HCT116 (cell line): ENCODE measurements around the gene DCP2. TPM values are rescaled to one million over a fixed set of nuclear protein-coding genes. Genes with fewer than 3 reads are reported as not detected.

ENCODE experiments used
- ATAC-seq: fragments of 200-7000 bp; cut with Tn5 transposase; 2 replicates; pipeline ENCODE4 v1.9.1; 2020; ENCODE audit warnings: mild to moderate bottlenecking, moderate library complexity
- BruUV-seq: library from RNA; stranded (reverse); fragments of 400-500 nt; replicated peaks from 2 replicates; lab custom pipeline; 2021; lab: Mats Ljungman, UMichigan
- CTCF ChIA-PET: fragments of 300-600 bp; sonication (Branson Sonifier 250); formaldehyde crosslinking; loops from one replicate; lab custom pipeline; 2021; ENCODE audit warnings: antibody characterized with exemption; lab: Charles Lee
- POLR2A ChIA-PET: fragments of 300-600, 350-600 bp; sonication (Branson Sonifier 250); formaldehyde crosslinking; loops from one replicate; lab custom pipeline; 2021; ENCODE audit warnings: antibody characterized with exemption; lab: Charles Lee
- RAD21 ChIA-PET, 2 experiments: fragments of 300-600 bp; sonication (Branson Sonifier 250); formaldehyde crosslinking; loops; one replicate each; lab custom pipeline; 2023; ENCODE audit warnings: low total read pairs in 2 of 2; ENCODE audit not compliant: uncharacterized antibody in 2 of 2, unreplicated experiment in 2 of 2, low non-redundant PET in 1 of 2; lab: Charles Lee
- DNase-seq: peaks from one replicate; pipeline ENCODE4 v3.0.0-alpha.2; 2010; ENCODE audit warnings: low read depth, low spot score
- H2AFZ ChIP-seq: fragments of 200-600 bp; shearing (Covaris generic), sonication (generic); 2 replicates; pipeline ENCODE4 v1.6.1; 2017; ENCODE audit warnings: low read depth, mixed run types, mixed read lengths, antibody characterized with exemption, low read length; ENCODE audit not compliant: poor library complexity, severe bottlenecking
- H3K27ac ChIP-seq: 2 replicates; pipeline ENCODE4 v1.5.1; 2012; ENCODE audit warnings: low read depth, low read length
- H3K27me3 ChIP-seq: fragments of 200-600 bp; sonication (generic); 2 replicates; pipeline ENCODE4 v1.6.1; 2016; ENCODE audit warnings: mixed run types, low read length, mixed read lengths; ENCODE audit not compliant: insufficient read depth
- H3K36me3 ChIP-seq, 2 experiments: fragments of 200-500 bp in 1 of 2; fragments of 200-600 bp in 1 of 2; sonication (Bioruptor generic) in 1 of 2; sonication (generic) in 1 of 2; 2 replicates each; pipeline versions ENCODE4 v1.5.1 to v1.6.1; 2014 to 2016; ENCODE audit warnings: low read length in 2 of 2, inconsistent platforms in 1 of 2, mixed read lengths in 1 of 2, mixed run types in 1 of 2; ENCODE audit not compliant: insufficient read depth in 2 of 2, control insufficient read depth in 1 of 2
- H3K4me1 ChIP-seq, 2 experiments: fragments of 200-600 bp in 1 of 2; sonication (generic) in 1 of 2; 2 replicates each; pipeline versions ENCODE4 v1.5.1 to v1.6.1; 2012 to 2017; ENCODE audit warnings: low read length in 2 of 2, inconsistent platforms in 1 of 2, mild to moderate bottlenecking in 1 of 2, mixed read lengths in 1 of 2, mixed run types in 1 of 2, moderate library complexity in 1 of 2; ENCODE audit not compliant: insufficient read depth in 2 of 2, control insufficient read depth in 1 of 2
- H3K4me2 ChIP-seq: fragments of 200-600 bp; sonication (generic); 2 replicates; pipeline ENCODE4 v1.6.1; 2017; ENCODE audit warnings: mixed run types, low read length, mixed read lengths
- H3K4me3 ChIP-seq, 2 experiments: fragments of 200-600 bp in 1 of 2; sonication (generic) in 1 of 2; replicated peaks in 1 of 2; 2 replicates each; pipeline ENCODE4 v1.5.1; 2011 to 2016; ENCODE audit warnings: low read length in 2 of 2, control low read depth in 1 of 2, low read depth in 1 of 2, mild to moderate bottlenecking in 1 of 2, mixed read lengths in 1 of 2, mixed run types in 1 of 2
- H3K79me2 ChIP-seq: fragments of 200-600 bp; sonication (generic); 2 replicates; pipeline ENCODE4 v1.6.1; 2017; ENCODE audit warnings: mild to moderate bottlenecking, mixed run types, low read length, moderate library complexity, mixed read lengths; ENCODE audit not compliant: insufficient read depth
- H3K9ac ChIP-seq: fragments of 200-600 bp; sonication (generic); 2 replicates; pipeline ENCODE4 v1.6.1; 2016; ENCODE audit warnings: low read length, mixed read lengths
- H3K9me2 ChIP-seq: fragments of 200-600 bp; sonication (generic), shearing (Covaris generic); 2 replicates; pipeline ENCODE4 v1.6.1; 2017; ENCODE audit warnings: mixed run types, mild to moderate bottlenecking, moderate library complexity; ENCODE audit not compliant: insufficient read depth
- H3K9me3 ChIP-seq, 2 experiments: fragments of 200-500 bp in 1 of 2; fragments of 200-600 bp in 1 of 2; sonication (Bioruptor generic) in 1 of 2; sonication (generic) in 1 of 2; 2 replicates each; pipeline ENCODE4 v1.6.1; 2014 to 2017; ENCODE audit warnings: low read length in 2 of 2, mixed read lengths in 2 of 2, inconsistent platforms in 1 of 2, low read depth in 1 of 2, mild to moderate bottlenecking in 1 of 2, mixed run types in 1 of 2, moderate library complexity in 1 of 2; ENCODE audit not compliant: control insufficient read depth in 1 of 2, insufficient read depth in 1 of 2
- H4K20me1 ChIP-seq: fragments of 200-600 bp; sonication (generic), shearing (Covaris generic); 2 replicates; pipeline ENCODE4 v1.6.1; 2017; ENCODE audit warnings: mixed run types, mild to moderate bottlenecking, moderate library complexity; ENCODE audit not compliant: insufficient read depth
- ELF1 ChIP-seq: IDR thresholded peaks from 2 replicates; pipeline ENCODE4 v1.6.1; 2012; ENCODE audit warnings: low read depth, borderline replicate concordance
- EZH2 ChIP-seq: fragments of 200-600 bp; sonication (generic); IDR thresholded peaks from 2 replicates; pipeline ENCODE4 v1.6.1; 2017; ENCODE audit warnings: antibody characterized with exemption, mixed run types
- EZH2phosphoT487 ChIP-seq: fragments of 200-600 bp; IDR thresholded peaks from 2 replicates; pipeline ENCODE4 v1.6.1; 2018; ENCODE audit warnings: antibody characterized with exemption, borderline replicate concordance
- FOSL1 ChIP-seq: IDR thresholded peaks from 2 replicates; pipeline ENCODE4 v1.6.1; 2012; ENCODE audit warnings: low read depth
- POLR2AphosphoS5 ChIP-seq: IDR thresholded peaks from 2 replicates; pipeline ENCODE4 v1.6.1; 2011; ENCODE audit warnings: mild to moderate bottlenecking, low read depth, low read length, moderate library complexity
- RAD21 ChIP-seq: IDR thresholded peaks from 2 replicates; pipeline ENCODE4 v1.6.1; 2012; ENCODE audit warnings: low read depth, mild to moderate bottlenecking
- SIN3A ChIP-seq: IDR thresholded peaks from 2 replicates; pipeline ENCODE4 v1.6.1; 2012; ENCODE audit warnings: low read depth
- SP1 ChIP-seq: IDR thresholded peaks from 2 replicates; pipeline ENCODE4 v1.6.1; 2012; ENCODE audit warnings: low read depth
- SRF ChIP-seq: IDR thresholded peaks from 2 replicates; pipeline ENCODE4 v1.6.1; 2012; ENCODE audit warnings: low read depth
- TCF7L2 ChIP-seq: IDR thresholded peaks from 2 replicates; pipeline ENCODE4 v1.7.0; 2011; ENCODE audit warnings: borderline replicate concordance, inconsistent platforms; ENCODE audit not compliant: insufficient read depth, insufficient read length; ENCODE audit errors: extremely low read depth
- ZFX ChIP-seq: fragments of 450-650 bp; IDR thresholded peaks from 2 replicates; pipeline ENCODE4 v1.6.1; 2017
- ZNF274 ChIP-seq: fragments of 200-500 bp; sonication (Bioruptor generic); IDR thresholded peaks from 2 replicates; pipeline ENCODE4 v1.6.1; 2014; ENCODE audit warnings: mild to moderate bottlenecking, low read depth, low read length, inconsistent platforms
- intact Hi-C: fragments of 100-400 bp; cut with micrococcal nuclease; formaldehyde crosslinking; loops from 2 replicates; pipeline ENCODE4 v1.10.0; 2022
- total RNA-seq: library from RNA; stranded (reverse); gene quantifications from one replicate; pipeline ENCODE4 v1.2.1, GENCODE V29; 2021; ENCODE audit not compliant: unreplicated experiment
- TF ChIP-seq, protein P1 (sequence below): IDR thresholded peaks from 2 replicates; pipeline ENCODE4 v1.6.1; 2012; ENCODE audit warnings: low read depth
- TF ChIP-seq, protein P2 (sequence below): IDR thresholded peaks from 2 replicates; pipeline ENCODE4 v1.6.1; 2012
- TF ChIP-seq, protein P3 (sequence below): IDR thresholded peaks from 2 replicates; pipeline ENCODE4 v1.6.1; 2012
- TF ChIP-seq, protein P4 (sequence below), 3 experiments: fragments of 200-600 bp in 1 of 3; sonication (generic) in 1 of 3; IDR thresholded peaks in 2 of 3; conservative IDR thresholded peaks in 1 of 3; 2 replicates each; pipeline ENCODE4 v1.5.1; 2012 to 2017; ENCODE audit warnings: low read depth in 2 of 3, low read length in 2 of 3, antibody characterized with exemption in 1 of 3, borderline replicate concordance in 1 of 3, control low read depth in 1 of 3, mild to moderate bottlenecking in 1 of 3, mixed read lengths in 1 of 3, mixed run types in 1 of 3, moderate library complexity in 1 of 3; ENCODE audit not compliant: insufficient read depth in 1 of 3

Gene DCP2
- total RNA-seq, 1 experiment from 2014 or later: 57.1 TPM

DNA sequence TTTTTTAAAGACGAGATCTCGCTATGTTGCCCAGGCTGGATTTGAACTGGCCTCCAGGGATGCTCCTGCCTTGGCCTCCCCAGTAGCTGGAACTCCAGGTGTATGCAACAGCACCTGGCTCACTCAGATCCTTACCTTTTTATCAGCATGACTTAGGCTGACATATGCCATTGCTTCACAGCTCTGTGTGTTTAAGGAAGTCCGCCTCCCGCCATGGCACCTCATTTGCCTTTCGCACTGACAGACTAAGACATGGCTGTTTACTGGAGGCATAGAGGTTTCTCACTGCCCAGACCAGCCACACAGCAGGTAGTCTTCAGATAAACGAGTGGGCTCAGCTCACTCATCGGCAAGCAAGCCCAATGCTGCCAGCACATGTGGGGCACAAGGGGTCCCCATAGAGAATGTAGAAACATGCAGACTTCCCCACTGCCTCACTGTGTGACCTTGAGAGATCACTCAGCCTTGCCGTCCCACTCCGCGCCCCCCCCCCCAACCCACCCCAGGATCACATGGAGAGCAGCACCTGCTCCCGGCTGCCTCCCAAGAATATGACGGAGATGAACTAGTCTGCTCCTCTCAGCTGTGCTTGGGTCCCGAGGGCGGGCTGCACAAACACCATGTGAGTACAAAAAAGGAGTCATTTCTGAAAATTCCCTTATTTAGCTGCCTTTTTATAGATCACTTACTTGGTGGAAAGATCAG, 62.8 kb downstream of the DCP2 start:
- no TSS peak for BruUV-seq
- H3K79me2 ChIP-seq: no peaks in the 10 kb centered on the region
- TF ChIP-seq ZFX (no peak), RAD21 (no peak), ZNF274 (no peak), ELF1 (no peak), SIN3A (no peak), TCF7L2 (no peak), EZH2 (no peak), POLR2AphosphoS5 (no peak), SRF (no peak), EZH2phosphoT487 (no peak), SP1 (no peak), FOSL1 (no peak)
- TF ChIP-seq, protein P1, sequence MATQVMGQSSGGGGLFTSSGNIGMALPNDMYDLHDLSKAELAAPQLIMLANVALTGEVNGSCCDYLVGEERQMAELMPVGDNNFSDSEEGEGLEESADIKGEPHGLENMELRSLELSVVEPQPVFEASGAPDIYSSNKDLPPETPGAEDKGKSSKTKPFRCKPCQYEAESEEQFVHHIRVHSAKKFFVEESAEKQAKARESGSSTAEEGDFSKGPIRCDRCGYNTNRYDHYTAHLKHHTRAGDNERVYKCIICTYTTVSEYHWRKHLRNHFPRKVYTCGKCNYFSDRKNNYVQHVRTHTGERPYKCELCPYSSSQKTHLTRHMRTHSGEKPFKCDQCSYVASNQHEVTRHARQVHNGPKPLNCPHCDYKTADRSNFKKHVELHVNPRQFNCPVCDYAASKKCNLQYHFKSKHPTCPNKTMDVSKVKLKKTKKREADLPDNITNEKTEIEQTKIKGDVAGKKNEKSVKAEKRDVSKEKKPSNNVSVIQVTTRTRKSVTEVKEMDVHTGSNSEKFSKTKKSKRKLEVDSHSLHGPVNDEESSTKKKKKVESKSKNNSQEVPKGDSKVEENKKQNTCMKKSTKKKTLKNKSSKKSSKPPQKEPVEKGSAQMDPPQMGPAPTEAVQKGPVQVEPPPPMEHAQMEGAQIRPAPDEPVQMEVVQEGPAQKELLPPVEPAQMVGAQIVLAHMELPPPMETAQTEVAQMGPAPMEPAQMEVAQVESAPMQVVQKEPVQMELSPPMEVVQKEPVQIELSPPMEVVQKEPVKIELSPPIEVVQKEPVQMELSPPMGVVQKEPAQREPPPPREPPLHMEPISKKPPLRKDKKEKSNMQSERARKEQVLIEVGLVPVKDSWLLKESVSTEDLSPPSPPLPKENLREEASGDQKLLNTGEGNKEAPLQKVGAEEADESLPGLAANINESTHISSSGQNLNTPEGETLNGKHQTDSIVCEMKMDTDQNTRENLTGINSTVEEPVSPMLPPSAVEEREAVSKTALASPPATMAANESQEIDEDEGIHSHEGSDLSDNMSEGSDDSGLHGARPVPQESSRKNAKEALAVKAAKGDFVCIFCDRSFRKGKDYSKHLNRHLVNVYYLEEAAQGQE: no peak
- TF ChIP-seq, protein P2, sequence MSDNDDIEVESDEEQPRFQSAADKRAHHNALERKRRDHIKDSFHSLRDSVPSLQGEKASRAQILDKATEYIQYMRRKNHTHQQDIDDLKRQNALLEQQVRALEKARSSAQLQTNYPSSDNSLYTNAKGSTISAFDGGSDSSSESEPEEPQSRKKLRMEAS: no peak
- TF ChIP-seq, protein P3, sequence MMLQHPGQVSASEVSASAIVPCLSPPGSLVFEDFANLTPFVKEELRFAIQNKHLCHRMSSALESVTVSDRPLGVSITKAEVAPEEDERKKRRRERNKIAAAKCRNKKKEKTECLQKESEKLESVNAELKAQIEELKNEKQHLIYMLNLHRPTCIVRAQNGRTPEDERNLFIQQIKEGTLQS: no peak
- TF ChIP-seq, protein P4, sequence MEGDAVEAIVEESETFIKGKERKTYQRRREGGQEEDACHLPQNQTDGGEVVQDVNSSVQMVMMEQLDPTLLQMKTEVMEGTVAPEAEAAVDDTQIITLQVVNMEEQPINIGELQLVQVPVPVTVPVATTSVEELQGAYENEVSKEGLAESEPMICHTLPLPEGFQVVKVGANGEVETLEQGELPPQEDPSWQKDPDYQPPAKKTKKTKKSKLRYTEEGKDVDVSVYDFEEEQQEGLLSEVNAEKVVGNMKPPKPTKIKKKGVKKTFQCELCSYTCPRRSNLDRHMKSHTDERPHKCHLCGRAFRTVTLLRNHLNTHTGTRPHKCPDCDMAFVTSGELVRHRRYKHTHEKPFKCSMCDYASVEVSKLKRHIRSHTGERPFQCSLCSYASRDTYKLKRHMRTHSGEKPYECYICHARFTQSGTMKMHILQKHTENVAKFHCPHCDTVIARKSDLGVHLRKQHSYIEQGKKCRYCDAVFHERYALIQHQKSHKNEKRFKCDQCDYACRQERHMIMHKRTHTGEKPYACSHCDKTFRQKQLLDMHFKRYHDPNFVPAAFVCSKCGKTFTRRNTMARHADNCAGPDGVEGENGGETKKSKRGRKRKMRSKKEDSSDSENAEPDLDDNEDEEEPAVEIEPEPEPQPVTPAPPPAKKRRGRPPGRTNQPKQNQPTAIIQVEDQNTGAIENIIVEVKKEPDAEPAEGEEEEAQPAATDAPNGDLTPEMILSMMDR (IDR thresholded peaks at IDR 0.05 in 2 of 3, conservative IDR thresholded peaks at IDR 0.05 in 1 of 3; ENCODE audit: borderline replicate concordance in 1 of 3, insufficient read depth in 1 of 3, low read depth in 2 of 3, low read length in 2 of 3): no peak
- CTCF ChIA-PET: no interaction called here
- H3K9me3 ChIP-seq: no peaks in the 10 kb centered on the region
- POLR2A ChIA-PET: no interaction called here
- peaks cover 0 to 14% of the 10 kb centered on the region in 2 experiments; a peak in 2 of 4 replicates for H3K4me1 ChIP-seq
- RAD21 ChIA-PET: no interaction called here
- intact Hi-C loops: no loop called here
- peak overlapping the region; percentile 32 for H3K4me2 ChIP-seq
- no peaks in the 10 kb centered on the region for H4K20me1 ChIP-seq
- ATAC-seq (no peak), DNase-seq (no peak)
- H3K27ac ChIP-seq: no peak overlapping the region
- H3K27me3 ChIP-seq: no peaks in the 10 kb centered on the region
- no peak overlapping the region for H3K9ac ChIP-seq
- H3K36me3 ChIP-seq: 0 out of 4 replicates have a peak, but pooled peaks cover 0 to 4% of the 10 kb centered on the region in 2 experiments
- H2AFZ ChIP-seq: no peak overlapping the region
- H3K9me2 ChIP-seq: no peaks in the 10 kb centered on the region
- H3K4me3 ChIP-seq: no peak overlapping the region
